HepG2 (cell line): ENCODE data around the gene PRKCI. TPM values are rescaled to one million over a fixed set of nuclear protein-coding genes. Genes with fewer than 3 reads are reported as not detected.
A peak's percentile ranks its signal among the peaks of the same experiment; 100 is the strongest.

ENCODE experiments used
- AHR ChIP-seq: IDR thresholded peaks from 2 replicates; pipeline ENCODE4 v1.6.1; 2018; ENCODE audit warnings: missing genetic modification reagents, missing compliant biosample characterization
- FOXO4 ChIP-seq: sonication (generic); formaldehyde crosslinking; conservative IDR thresholded peaks from 2 replicates; pipeline ENCODE4 v1.8.1; 2023; ENCODE audit warnings: missing genetic modification reagents
- GFI1 ChIP-seq: sonication (generic); formaldehyde crosslinking; IDR thresholded peaks from 2 replicates; pipeline ENCODE4 v1.5.0; 2020; ENCODE audit warnings: missing genetic modification reagents, mild to moderate bottlenecking, borderline replicate concordance
- KLF13 ChIP-seq: sonication (generic); formaldehyde crosslinking; IDR thresholded peaks from 2 replicates; pipeline ENCODE4 v1.4.0; 2020; ENCODE audit warnings: mild to moderate bottlenecking, missing genetic modification reagents
- MEIS1 ChIP-seq: sonication (generic); formaldehyde crosslinking; IDR thresholded peaks from 2 replicates; pipeline ENCODE4 v1.9.0; 2021; ENCODE audit warnings: mild to moderate bottlenecking, missing genetic modification reagents, moderate library complexity, borderline replicate concordance
- MYNN ChIP-seq: sonication (generic); formaldehyde crosslinking; IDR thresholded peaks from 2 replicates; pipeline ENCODE4 v1.4.0; 2020; ENCODE audit warnings: mild to moderate bottlenecking, low read depth, missing genetic modification reagents
- RFX5 ChIP-seq: IDR thresholded peaks from 2 replicates; pipeline ENCODE4 v1.6.1; 2011; ENCODE audit warnings: low read depth, low read length, improper control_type of control experiment
- SIX1 ChIP-seq: sonication (generic); formaldehyde crosslinking; IDR thresholded peaks from 2 replicates; pipeline ENCODE4 v1.4.0; 2020; ENCODE audit warnings: missing genetic modification reagents, borderline replicate concordance
- SOX13 ChIP-seq, 3 experiments: fragments of 450-650 bp in 1 of 3; sonication (generic) in 1 of 3; formaldehyde crosslinking in 1 of 3; IDR thresholded peaks in 2 of 3; conservative IDR thresholded peaks in 1 of 3; 2 replicates each; pipeline versions ENCODE4 v1.5.0 to v1.6.1; 2016 to 2020; ENCODE audit warnings: antibody characterized with exemption in 1 of 3, mild to moderate bottlenecking in 1 of 3, missing compliant biosample characterization in 1 of 3, missing genetic modification reagents in 1 of 3, moderate library complexity in 1 of 3
- SRY ChIP-seq: sonication (generic); formaldehyde crosslinking; IDR thresholded peaks from 2 replicates; pipeline ENCODE4 v1.8.0; 2022; ENCODE audit warnings: mild to moderate bottlenecking, missing genetic modification reagents
- TAF15 ChIP-seq: fragments of 200-400 bp; formaldehyde crosslinking; IDR thresholded peaks from one replicate; pipeline ENCODE4 v1.6.1; 2018; ENCODE audit warnings: mild to moderate bottlenecking, low read depth, low read length; ENCODE audit not compliant: poor library complexity, severe bottlenecking
- TARDBP ChIP-seq: sonication (generic); formaldehyde crosslinking; IDR thresholded peaks from 2 replicates; pipeline ENCODE4 v1.8.0; 2022; ENCODE audit warnings: mild to moderate bottlenecking, missing genetic modification reagents
- TCF12 ChIP-seq, 2 experiments: fragments of 450-650 bp in 1 of 2; sonication (generic) in 1 of 2; formaldehyde crosslinking in 1 of 2; IDR thresholded peaks; 2 replicates each; pipeline versions ENCODE4 v1.6.1 to v1.8.0; 2017 to 2022; ENCODE audit warnings: antibody characterized with exemption in 1 of 2, mild to moderate bottlenecking in 1 of 2, missing genetic modification reagents in 1 of 2, moderate library complexity in 1 of 2
- XRCC5 ChIP-seq: fragments of 200-400 bp; formaldehyde crosslinking; optimal IDR thresholded peaks from 2 replicates; pipeline ENCODE3; 2017; ENCODE audit warnings: mild to moderate bottlenecking, low read length
- ZBTB3 ChIP-seq: sonication (generic); formaldehyde crosslinking; IDR thresholded peaks from 2 replicates; pipeline ENCODE4 v1.4.0; 2020; ENCODE audit warnings: low read depth, mild to moderate bottlenecking, moderate library complexity, missing genetic modification reagents, borderline replicate concordance
- ZBTB7B ChIP-seq: sonication (generic); formaldehyde crosslinking; IDR thresholded peaks from 2 replicates; pipeline ENCODE4 v1.4.0; 2020; ENCODE audit warnings: missing genetic modification reagents
- ZFY ChIP-seq: sonication (generic); formaldehyde crosslinking; IDR thresholded peaks from 2 replicates; pipeline ENCODE4 v1.4.0; 2020; ENCODE audit warnings: missing genetic modification reagents
- ZNF17 ChIP-seq: sonication (generic); formaldehyde crosslinking; IDR thresholded peaks from 2 replicates; pipeline ENCODE4 v1.5.0; 2020; ENCODE audit warnings: mild to moderate bottlenecking, missing genetic modification reagents
- ZNF556 ChIP-seq: sonication (generic); formaldehyde crosslinking; IDR thresholded peaks from 2 replicates; pipeline ENCODE4 v1.4.0; 2020; ENCODE audit warnings: mild to moderate bottlenecking, missing genetic modification reagents, borderline replicate concordance
- ZSCAN12 ChIP-seq: sonication (generic); formaldehyde crosslinking; IDR thresholded peaks from 2 replicates; pipeline ENCODE4 v1.9.0; 2021; ENCODE audit warnings: mild to moderate bottlenecking, missing genetic modification reagents
- polyA plus RNA-seq, 8 experiments: library from polyadenylated mRNA; depleted of rRNA in 3 of 8; stranded (reverse) in 7 of 8; unstranded in 1 of 8; fragments of >200 nt; fragmentation: Illumina TruSeq in 4 of 8; extraction: Trizol in 4 of 8; gene quantifications; 2 replicates each; pipeline versions ENCODE4 v1.2.1 to v1.2.3, GENCODE V29; 2011 to 2016; ENCODE audit warnings: low read depth in 4 of 8, missing spikeins in 1 of 8, mixed read lengths in 1 of 8; ENCODE audit not compliant: insufficient read depth in 1 of 8
- total RNA-seq, 5 experiments: library from RNA; depleted of rRNA; stranded (reverse); fragments of >200 nt; fragmentation: Illumina TruSeq; extraction: Trizol; gene quantifications; 2 replicates each; pipeline ENCODE4 v1.2.3, GENCODE V29; 2016; ENCODE audit warnings: low read depth in 1 of 5
- TF ChIP-seq, protein P1 (sequence below): sonication (generic); formaldehyde crosslinking; IDR thresholded peaks from 2 replicates; pipeline ENCODE4 v1.8.0; 2022; ENCODE audit warnings: mild to moderate bottlenecking, missing genetic modification reagents
- TF ChIP-seq, protein P2 (sequence below): sonication (generic); formaldehyde crosslinking; IDR thresholded peaks from 2 replicates; pipeline ENCODE4 v1.5.1; 2020; ENCODE audit warnings: mild to moderate bottlenecking, missing genetic modification reagents, moderate library complexity

PRKCI gene
- total and polyA plus RNA-seq, 2 of the 13 experiments (the other 11 are each of a cell fraction or from before 2014, with no cell fraction given): 17.2 to 30.4 TPM

DNA sequence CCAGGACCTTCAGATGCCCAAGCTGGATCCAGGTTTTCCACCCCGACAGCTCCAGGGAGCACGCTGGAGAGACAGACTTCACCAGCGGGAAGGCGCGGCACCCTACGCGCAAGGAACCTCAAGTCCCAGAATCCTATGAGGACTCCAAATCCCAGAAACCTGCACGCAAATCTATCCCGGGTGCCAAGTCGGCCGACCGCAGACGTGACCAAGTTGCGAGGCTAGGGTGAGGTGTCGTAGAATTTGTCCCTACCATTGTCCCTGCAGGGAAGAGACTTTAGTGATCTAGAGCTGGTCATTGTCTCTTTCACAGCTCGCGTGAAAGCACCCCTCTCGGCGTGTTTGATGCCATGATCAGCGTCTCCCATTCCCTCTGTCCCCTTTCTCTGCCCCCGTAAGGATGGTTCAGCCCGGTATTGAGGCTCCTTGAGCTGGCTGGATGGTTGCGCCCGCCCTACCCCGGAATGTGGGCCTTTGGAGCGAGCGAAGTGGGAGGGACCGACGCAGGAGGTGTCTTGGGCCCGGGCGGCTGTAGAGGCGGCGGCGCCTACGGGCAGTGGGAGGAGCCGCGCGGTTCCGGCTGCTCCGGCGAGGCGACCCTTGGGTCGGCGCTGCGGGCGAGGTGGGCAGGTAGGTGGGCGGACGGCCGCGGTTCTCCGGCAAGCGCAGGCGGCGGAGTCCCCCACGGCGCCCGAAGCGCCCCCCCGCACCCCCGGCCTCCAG, at the start of gene PRKCI (continued):
- TF ChIP-seq FOXO4 (no peak), MEIS1 (peak; percentile 67; the same call in 1 of the 2 replicates), ZBTB3 (no peak; the same call in 1 of the 2 replicates), RFX5 (no peak), SOX13 (IDR thresholded peaks at IDR 0.05) (0 out of 2 replicates have a peak, but pooled peaks have one; percentile 13), SOX13 (CRISPR knock-in tag; conservative IDR thresholded peaks at IDR 0.05 in 1 of 2, IDR thresholded peaks at IDR 0.05 in 1 of 2) (no peak), ZSCAN12 (CRISPR knock-in tag) (no peak), ZFY (CRISPR knock-in tag) (peak; percentile 82), TAF15 (no peak), ZNF17 (CRISPR knock-in tag) (no peak), TCF12 (IDR thresholded peaks at IDR 0.05) (no peak), TCF12 (CRISPR knock-in tag; IDR thresholded peaks at IDR 0.05) (0 out of 2 replicates have a peak, but pooled peaks have one; percentile 22), ZBTB7B (CRISPR knock-in tag) (no peak), ZNF556 (CRISPR knock-in tag) (peak; percentile 30; the same call in 1 of the 2 replicates), SIX1 (CRISPR knock-in tag) (0 out of 2 replicates have a peak, but pooled peaks have one; percentile 20), KLF13 (CRISPR knock-in tag) (no peak), AHR (CRISPR knock-in tag) (0 out of 2 replicates have a peak, but pooled peaks have one; percentile 73), GFI1 (CRISPR knock-in tag) (no peak; the same call in 1 of the 2 replicates), XRCC5 (peak; percentile 52), MYNN (CRISPR knock-in tag) (no peak), TARDBP (CRISPR knock-in tag) (peak; percentile 70), SRY (CRISPR knock-in tag) (peak; percentile 77; the same call in 1 of the 2 replicates)
- TF ChIP-seq, protein P1, sequence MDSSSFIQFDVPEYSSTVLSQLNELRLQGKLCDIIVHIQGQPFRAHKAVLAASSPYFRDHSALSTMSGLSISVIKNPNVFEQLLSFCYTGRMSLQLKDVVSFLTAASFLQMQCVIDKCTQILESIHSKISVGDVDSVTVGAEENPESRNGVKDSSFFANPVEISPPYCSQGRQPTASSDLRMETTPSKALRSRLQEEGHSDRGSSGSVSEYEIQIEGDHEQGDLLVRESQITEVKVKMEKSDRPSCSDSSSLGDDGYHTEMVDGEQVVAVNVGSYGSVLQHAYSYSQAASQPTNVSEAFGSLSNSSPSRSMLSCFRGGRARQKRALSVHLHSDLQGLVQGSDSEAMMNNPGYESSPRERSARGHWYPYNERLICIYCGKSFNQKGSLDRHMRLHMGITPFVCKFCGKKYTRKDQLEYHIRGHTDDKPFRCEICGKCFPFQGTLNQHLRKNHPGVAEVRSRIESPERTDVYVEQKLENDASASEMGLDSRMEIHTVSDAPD: no peak; the same call in 1 of the 2 replicates
- TF ChIP-seq, protein P2, sequence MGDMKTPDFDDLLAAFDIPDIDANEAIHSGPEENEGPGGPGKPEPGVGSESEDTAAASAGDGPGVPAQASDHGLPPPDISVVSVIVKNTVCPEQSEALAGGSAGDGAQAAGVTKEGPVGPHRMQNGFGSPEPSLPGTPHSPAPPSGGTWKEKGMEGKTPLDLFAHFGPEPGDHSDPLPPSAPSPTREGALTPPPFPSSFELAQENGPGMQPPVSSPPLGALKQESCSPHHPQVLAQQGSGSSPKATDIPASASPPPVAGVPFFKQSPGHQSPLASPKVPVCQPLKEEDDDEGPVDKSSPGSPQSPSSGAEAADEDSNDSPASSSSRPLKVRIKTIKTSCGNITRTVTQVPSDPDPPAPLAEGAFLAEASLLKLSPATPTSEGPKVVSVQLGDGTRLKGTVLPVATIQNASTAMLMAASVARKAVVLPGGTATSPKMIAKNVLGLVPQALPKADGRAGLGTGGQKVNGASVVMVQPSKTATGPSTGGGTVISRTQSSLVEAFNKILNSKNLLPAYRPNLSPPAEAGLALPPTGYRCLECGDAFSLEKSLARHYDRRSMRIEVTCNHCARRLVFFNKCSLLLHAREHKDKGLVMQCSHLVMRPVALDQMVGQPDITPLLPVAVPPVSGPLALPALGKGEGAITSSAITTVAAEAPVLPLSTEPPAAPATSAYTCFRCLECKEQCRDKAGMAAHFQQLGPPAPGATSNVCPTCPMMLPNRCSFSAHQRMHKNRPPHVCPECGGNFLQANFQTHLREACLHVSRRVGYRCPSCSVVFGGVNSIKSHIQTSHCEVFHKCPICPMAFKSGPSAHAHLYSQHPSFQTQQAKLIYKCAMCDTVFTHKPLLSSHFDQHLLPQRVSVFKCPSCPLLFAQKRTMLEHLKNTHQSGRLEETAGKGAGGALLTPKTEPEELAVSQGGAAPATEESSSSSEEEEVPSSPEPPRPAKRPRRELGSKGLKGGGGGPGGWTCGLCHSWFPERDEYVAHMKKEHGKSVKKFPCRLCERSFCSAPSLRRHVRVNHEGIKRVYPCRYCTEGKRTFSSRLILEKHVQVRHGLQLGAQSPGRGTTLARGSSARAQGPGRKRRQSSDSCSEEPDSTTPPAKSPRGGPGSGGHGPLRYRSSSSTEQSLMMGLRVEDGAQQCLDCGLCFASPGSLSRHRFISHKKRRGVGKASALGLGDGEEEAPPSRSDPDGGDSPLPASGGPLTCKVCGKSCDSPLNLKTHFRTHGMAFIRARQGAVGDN: peak; percentile 78
